CD4-positive, alpha-beta T cell (primary cell): ENCODE data around the gene RIMKLB. TPM values are rescaled to one million over a fixed set of nuclear protein-coding genes. Genes with fewer than 3 reads are reported as not detected.

Experiments
- ATAC-seq: fragments of 200-7000 bp; cut with Tn5 transposase; one replicate; pipeline ENCODE4 v1.10.0; 2022; ENCODE audit warnings: mild to moderate bottlenecking; ENCODE audit not compliant: poor library complexity
- CTCF ChIA-PET: fragments of 350-600 bp; sonication (Branson Sonifier 250); formaldehyde crosslinking; loops from one replicate; lab custom pipeline; 2021; ENCODE audit warnings: antibody characterized with exemption, inconsistent platforms; lab: Charles Lee
- POLR2A ChIA-PET: fragments of 350-600 bp; sonication (Branson Sonifier 250); formaldehyde crosslinking; loops from one replicate; lab custom pipeline; 2021; ENCODE audit warnings: antibody characterized with exemption, inconsistent platforms; lab: Charles Lee
- DNase-seq, 14 experiments: peaks; one replicate each; pipeline ENCODE4 v3.0.0-alpha.2; 2013 to 2020; ENCODE audit warnings: mixed read lengths in 2 of 14
- H3K27ac ChIP-seq, 2 donors: one replicate each; pipeline versions ENCODE4 v1.5.1 to v1.7.0; 2013; ENCODE audit warnings: low read length in 2 of 2, low read depth in 1 of 2, mild to moderate bottlenecking in 1 of 2
- H3K27me3 ChIP-seq, 2 experiments: 1 replicate in 1 of 2; 2 replicates in 1 of 2; pipeline versions ENCODE4 v1.6.1 to v1.7.0; 2013; ENCODE audit warnings: low read length in 2 of 2, control low read depth in 1 of 2, mild to moderate bottlenecking in 1 of 2, moderate library complexity in 1 of 2; ENCODE audit not compliant: insufficient read depth in 2 of 2, control insufficient read depth in 1 of 2
- H3K36me3 ChIP-seq: one replicate; pipeline ENCODE4 v1.6.1; 2013; ENCODE audit warnings: low read length, control low read depth; ENCODE audit not compliant: insufficient read depth
- H3K4me1 ChIP-seq: one replicate; pipeline ENCODE4 v1.6.1; 2013; ENCODE audit warnings: low read length, control low read depth; ENCODE audit not compliant: insufficient read depth
- H3K4me3 ChIP-seq: one replicate; pipeline ENCODE4 v1.5.1; 2013; ENCODE audit warnings: mild to moderate bottlenecking, low read length, moderate library complexity
- H3K9me3 ChIP-seq, 2 experiments: 1 replicate in 1 of 2; 2 replicates in 1 of 2; pipeline versions ENCODE4 v1.6.1 to v1.7.0; 2013; ENCODE audit warnings: low read length in 2 of 2, mild to moderate bottlenecking in 2 of 2, control low read depth in 1 of 2, moderate library complexity in 1 of 2; ENCODE audit not compliant: control insufficient read depth in 1 of 2, insufficient read depth in 1 of 2
- H3K27ac Mint-ChIP-seq: one replicate; pipeline ENCODE4 v1.8.0; 2020; ENCODE audit warnings: mixed read lengths
- H3K27me3 Mint-ChIP-seq: one replicate; pipeline ENCODE4 v1.8.0; 2021; ENCODE audit warnings: mixed read lengths
- H3K36me3 Mint-ChIP-seq: one replicate; pipeline ENCODE4 v1.8.0; 2021; ENCODE audit warnings: low read depth, mixed read lengths
- H3K4me1 Mint-ChIP-seq: one replicate; pipeline ENCODE4 v1.8.0; 2021; ENCODE audit warnings: low read depth, mixed read lengths
- H3K4me3 Mint-ChIP-seq: one replicate; pipeline ENCODE4 v1.8.0; 2020; ENCODE audit warnings: mild to moderate bottlenecking, mixed read lengths
- H3K9me3 Mint-ChIP-seq: one replicate; pipeline ENCODE4 v1.8.0; 2020; ENCODE audit warnings: mixed read lengths
- intact Hi-C, 2 experiments: fragments of 100-400 bp; cut with DNase I in 1 of 2; cut with micrococcal nuclease in 1 of 2; formaldehyde crosslinking; loops; one replicate each; pipeline versions ENCODE4 v1.15.1 to v1.9.0; 2023 to 2025; cut with DNase I, micrococcal nuclease
- total RNA-seq, 174 experiments: library from RNA in 2 of 174; stranded (reverse) in 2 of 174; gene quantifications; one replicate each; pipeline ENCODE4 v1.2.3 and lab custom pipeline; 2021 to 2026
- TF ChIP-seq, protein P1 (sequence below): fragments of 200-600 bp; IDR thresholded peaks from one replicate; pipeline ENCODE4 v1.8.0; 2022; ENCODE audit warnings: antibody characterized with exemption, mild to moderate bottlenecking

The RIMKLB gene
- total RNA-seq, 2 experiments from 2014 or later = 14.8 to 15.2 TPM

DNA sequence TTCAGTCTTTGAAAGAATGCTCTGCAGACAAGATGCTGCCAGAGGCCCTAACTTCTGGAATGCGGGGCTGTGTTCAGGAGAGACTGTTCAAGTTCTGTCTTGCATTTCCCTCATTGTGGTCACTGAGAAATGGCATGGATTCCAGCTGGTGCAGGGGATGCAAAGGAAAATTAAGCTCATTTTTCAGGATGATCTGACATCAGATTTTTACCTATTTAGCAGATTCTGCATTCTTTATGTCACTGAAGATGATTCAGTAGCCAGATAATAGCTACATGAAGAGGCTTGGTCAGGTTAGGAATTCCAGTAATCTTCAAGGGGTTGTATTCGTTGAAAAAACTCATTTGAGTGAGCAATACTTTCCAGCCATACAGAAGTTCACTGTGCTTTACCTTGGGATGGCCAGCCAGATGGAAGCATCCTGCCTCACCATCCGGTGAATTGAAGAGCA lies 19.1 kb upstream of the RIMKLB start:
- peaks cover 5% of the 10 kb centered on the region for H3K4me1 ChIP-seq
- POLR2A ChIA-PET = no interaction called here
- no peak for DNase-seq

DNA sequence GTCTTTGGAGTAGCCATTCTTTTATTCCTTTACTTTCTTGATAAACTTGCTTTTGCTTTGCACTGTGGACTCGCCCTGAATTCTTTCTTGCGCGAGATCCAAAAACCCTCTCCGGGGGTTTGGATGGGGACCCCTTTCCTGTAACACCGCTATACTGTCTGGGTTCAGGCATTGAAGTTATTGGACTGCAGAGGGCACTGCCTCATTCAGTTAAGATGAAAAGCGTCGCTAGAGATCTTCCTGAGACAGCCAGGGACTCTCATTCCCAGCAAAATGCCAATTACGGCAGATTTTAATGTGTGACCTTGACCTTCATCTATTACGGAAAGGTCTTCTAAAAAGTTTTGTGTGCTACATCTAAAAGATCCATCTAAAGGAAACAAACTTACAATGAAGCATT lies 17.3 kb upstream of the RIMKLB start:
- no peaks in the 10 kb centered on the region for H3K36me3 Mint-ChIP-seq
- no peak overlapping the region for H3K4me3 Mint-ChIP-seq
- ATAC-seq (no peak), DNase-seq (no peak)
- no peaks in the 10 kb centered on the region for H3K9me3 ChIP-seq
- no peak overlapping the region for H3K27ac Mint-ChIP-seq
- TF ChIP-seq, protein P1, sequence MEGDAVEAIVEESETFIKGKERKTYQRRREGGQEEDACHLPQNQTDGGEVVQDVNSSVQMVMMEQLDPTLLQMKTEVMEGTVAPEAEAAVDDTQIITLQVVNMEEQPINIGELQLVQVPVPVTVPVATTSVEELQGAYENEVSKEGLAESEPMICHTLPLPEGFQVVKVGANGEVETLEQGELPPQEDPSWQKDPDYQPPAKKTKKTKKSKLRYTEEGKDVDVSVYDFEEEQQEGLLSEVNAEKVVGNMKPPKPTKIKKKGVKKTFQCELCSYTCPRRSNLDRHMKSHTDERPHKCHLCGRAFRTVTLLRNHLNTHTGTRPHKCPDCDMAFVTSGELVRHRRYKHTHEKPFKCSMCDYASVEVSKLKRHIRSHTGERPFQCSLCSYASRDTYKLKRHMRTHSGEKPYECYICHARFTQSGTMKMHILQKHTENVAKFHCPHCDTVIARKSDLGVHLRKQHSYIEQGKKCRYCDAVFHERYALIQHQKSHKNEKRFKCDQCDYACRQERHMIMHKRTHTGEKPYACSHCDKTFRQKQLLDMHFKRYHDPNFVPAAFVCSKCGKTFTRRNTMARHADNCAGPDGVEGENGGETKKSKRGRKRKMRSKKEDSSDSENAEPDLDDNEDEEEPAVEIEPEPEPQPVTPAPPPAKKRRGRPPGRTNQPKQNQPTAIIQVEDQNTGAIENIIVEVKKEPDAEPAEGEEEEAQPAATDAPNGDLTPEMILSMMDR = no peak
- peaks cover 5% of the 10 kb centered on the region for H3K4me1 ChIP-seq
- H3K36me3 ChIP-seq = no peaks in the 10 kb centered on the region
- no peak overlapping the region for H3K4me3 ChIP-seq
- ChIA-PET CTCF (interaction anchor here (1.0 kb wide), 1 partner anchor 210 kb away, joined by 3 read pairs; no protein-coding TSS in a partner anchor), POLR2A (no interaction called here)
- no peaks in the 10 kb centered on the region for H3K9me3 Mint-ChIP-seq
- H3K4me1 Mint-ChIP-seq = peaks cover 9% of the 10 kb centered on the region
- no peaks in the 10 kb centered on the region for H3K27me3 ChIP-seq
- no peak overlapping the region for H3K27ac ChIP-seq
- intact Hi-C loops = loop anchor here in 1 of 2 experiments (2.0 to 10.0 kb wide), 2 partner anchors 136 to 180 kb away; partner anchors contain the start of gene CLEC4E
- H3K27me3 Mint-ChIP-seq = no peaks in the 10 kb centered on the region

More for the DNA sequence above, 19.1 kb upstream of the RIMKLB start:
- no peaks in the 10 kb centered on the region for H3K36me3 ChIP-seq
- intact Hi-C loops = no loop called here
- no peak for ATAC-seq
- no peaks in the 10 kb centered on the region for H3K27me3 ChIP-seq
- H3K4me3 Mint-ChIP-seq = no peak overlapping the region
- no peaks in the 10 kb centered on the region for H3K36me3 Mint-ChIP-seq
- H3K27ac ChIP-seq = no peak overlapping the region
- H3K27ac Mint-ChIP-seq = no peak overlapping the region
- H3K9me3 ChIP-seq = no peaks in the 10 kb centered on the region
- H3K9me3 Mint-ChIP-seq = no peaks in the 10 kb centered on the region
- CTCF ChIA-PET = no interaction called here
- H3K27me3 Mint-ChIP-seq = no peaks in the 10 kb centered on the region
- no peak overlapping the region for H3K4me3 ChIP-seq
- H3K4me1 Mint-ChIP-seq = peaks cover 14% of the 10 kb centered on the region
- TF ChIP-seq, protein P1 = no peak

DNA sequence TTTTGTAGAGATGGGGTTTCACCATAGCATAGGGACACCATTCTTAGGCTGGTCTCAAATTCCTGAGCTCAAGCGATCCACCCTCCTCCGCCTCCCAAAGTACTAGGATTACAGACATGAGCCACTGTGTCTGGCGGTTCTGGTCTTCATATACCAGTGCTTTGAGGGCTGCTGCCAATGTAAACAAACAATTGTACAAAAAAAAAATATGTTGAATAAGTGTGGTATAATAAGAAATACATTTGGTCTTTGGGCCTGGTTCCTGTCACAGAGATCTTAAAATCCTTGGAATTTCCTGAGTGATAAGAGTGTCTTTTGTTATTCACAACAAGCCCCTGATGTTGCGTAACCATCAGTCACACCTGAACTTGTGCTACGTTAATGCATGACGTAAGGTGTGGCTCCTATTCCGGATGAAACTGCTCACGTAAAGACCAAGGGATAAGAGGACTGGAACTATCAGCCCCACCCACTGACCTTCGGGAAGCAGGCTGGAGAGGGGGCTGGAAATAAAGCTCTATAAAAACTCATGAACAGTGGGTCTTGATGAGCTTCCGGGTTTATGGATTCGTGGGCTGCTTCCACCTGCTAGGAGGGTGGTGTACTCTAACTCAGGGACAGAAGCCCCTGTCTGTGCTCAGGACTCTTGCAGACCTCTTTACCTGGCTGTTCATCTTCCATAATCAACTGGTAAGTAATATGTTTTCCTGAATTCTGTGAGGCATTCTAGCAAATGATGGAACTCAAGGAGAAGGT lies 16.5 kb upstream of the RIMKLB start:
- no peak overlapping the region for H3K4me3 Mint-ChIP-seq
- DNase-seq (no peak), ATAC-seq (no peak)
- H3K4me3 ChIP-seq = no peak overlapping the region
- no peaks in the 10 kb centered on the region for H3K36me3 Mint-ChIP-seq
- no peak overlapping the region for H3K27ac Mint-ChIP-seq
- no peaks in the 10 kb centered on the region for H3K27me3 ChIP-seq
- H3K36me3 ChIP-seq = no peaks in the 10 kb centered on the region
- peaks cover 5% of the 10 kb centered on the region for H3K4me1 ChIP-seq
- no peak overlapping the region for H3K27ac ChIP-seq
- TF ChIP-seq, protein P1 = no peak
- peaks cover 5% of the 10 kb centered on the region for H3K4me1 Mint-ChIP-seq
- intact Hi-C loops = loop anchor here in 1 of 2 experiments (1.0 to 10.0 kb wide), 4 partner anchors 137 to 368 kb away; partner anchors contain the start of gene CLEC4E
- no peaks in the 10 kb centered on the region for H3K9me3 Mint-ChIP-seq
- ChIA-PET POLR2A (no interaction called here), CTCF (interaction anchor here (1.0 to 1.3 kb wide), 4 partner anchors 137 to 368 kb away, joined by 3 to 6 read pairs (median 5); no protein-coding TSS in a partner anchor)
- no peaks in the 10 kb centered on the region for H3K9me3 ChIP-seq
- H3K27me3 Mint-ChIP-seq = no peaks in the 10 kb centered on the region
